Measurements from ENCODE around the gene PRR23E. TPM values are rescaled to one million over a fixed set of nuclear protein-coding genes. Genes with fewer than 3 reads are reported as not detected.

The PRR23E gene
- polyA plus RNA-seq, 1 of the 3 experiments (the other 2 are of a cell fraction) = not detected

DNA sequence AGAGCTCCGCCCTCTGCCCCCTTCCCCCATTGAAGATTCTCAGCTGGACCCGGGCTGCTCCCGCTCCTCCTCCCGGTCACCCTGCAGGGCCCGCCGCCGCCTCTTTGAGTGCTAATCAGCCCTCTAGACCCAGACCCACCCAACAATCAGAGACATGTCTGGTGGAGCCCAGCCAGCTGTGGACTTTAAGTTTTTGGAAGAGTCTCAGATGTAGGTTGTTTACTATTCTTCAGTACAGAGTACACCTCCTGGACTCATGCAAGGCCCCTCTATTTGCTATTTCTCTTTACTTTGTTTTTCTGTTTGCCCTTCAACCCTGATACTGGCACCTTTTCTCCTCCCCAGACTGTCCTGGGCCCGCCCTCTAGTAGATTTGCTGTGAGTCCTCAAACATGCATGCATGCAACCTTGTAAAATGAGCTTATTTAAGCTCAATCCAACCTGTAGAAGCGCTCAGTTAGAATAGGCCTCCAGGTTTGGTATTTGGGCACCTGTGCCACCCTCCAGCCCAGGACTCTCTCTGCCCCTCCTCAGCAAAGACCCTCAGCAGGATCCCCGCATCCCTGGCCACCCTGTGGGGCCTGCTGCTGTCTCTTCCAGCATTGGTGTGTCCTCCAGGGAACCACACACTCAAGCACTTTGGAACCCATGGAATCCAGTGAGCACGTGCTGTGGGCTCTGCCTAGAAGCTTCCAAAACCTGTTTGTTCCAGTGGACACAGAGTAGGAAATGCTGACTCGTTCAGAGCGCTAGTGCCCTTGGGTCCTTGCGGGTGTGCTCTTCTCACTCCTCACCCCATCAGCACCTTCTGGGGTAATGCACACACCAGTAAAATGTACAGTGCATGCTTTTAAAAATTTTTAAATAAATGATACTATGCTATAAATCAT is 4.6 kb downstream of the PRR23E start:
- no peaks in the 10 kb centered on the region for H3K36me3 ChIP-seq (replicated peaks in 1 of 2; ENCODE audit: control insufficient read depth in 1 of 2, insufficient read depth in 2 of 2, low read length in 1 of 2)
- no peak overlapping the region for H2AFZ ChIP-seq (ENCODE audit: low read depth)
- TF ChIP-seq NFIC (IDR thresholded peaks at IDR 0.05; ENCODE audit: borderline replicate concordance) (no peak), RAD21 (IDR thresholded peaks at IDR 0.05; ENCODE audit: low read length) (no peak), FOXJ3 (CRISPR knock-in tag; IDR thresholded peaks at IDR 0.05) (no peak), TEAD4 (IDR thresholded peaks at IDR 0.05; ENCODE audit: borderline replicate concordance, insufficient read depth) (no peak), TCF12 (IDR thresholded peaks at IDR 0.05) (no peak), FOSL2 (IDR thresholded peaks at IDR 0.05; ENCODE audit: borderline replicate concordance, low read depth) (no peak), EZH2phosphoT487 (IDR thresholded peaks at IDR 0.05; ENCODE audit: borderline replicate concordance, low read depth) (no peak), MEF2A (IDR thresholded peaks at IDR 0.05; ENCODE audit: borderline replicate concordance, low read depth) (no peak), RXRA (IDR thresholded peaks at IDR 0.05; ENCODE audit: borderline replicate concordance, low read depth) (no peak), EP300 (IDR thresholded peaks at IDR 0.05; ENCODE audit: borderline replicate concordance in 1 of 2, low read depth in 1 of 2, low read length in 1 of 2) (no peak)
- TF ChIP-seq, protein P1, sequence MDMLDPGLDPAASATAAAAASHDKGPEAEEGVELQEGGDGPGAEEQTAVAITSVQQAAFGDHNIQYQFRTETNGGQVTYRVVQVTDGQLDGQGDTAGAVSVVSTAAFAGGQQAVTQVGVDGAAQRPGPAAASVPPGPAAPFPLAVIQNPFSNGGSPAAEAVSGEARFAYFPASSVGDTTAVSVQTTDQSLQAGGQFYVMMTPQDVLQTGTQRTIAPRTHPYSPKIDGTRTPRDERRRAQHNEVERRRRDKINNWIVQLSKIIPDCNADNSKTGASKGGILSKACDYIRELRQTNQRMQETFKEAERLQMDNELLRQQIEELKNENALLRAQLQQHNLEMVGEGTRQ (IDR thresholded peaks at IDR 0.05; ENCODE audit: borderline replicate concordance, low read depth, low read length) = no peak
- TF ChIP-seq, protein P2, sequence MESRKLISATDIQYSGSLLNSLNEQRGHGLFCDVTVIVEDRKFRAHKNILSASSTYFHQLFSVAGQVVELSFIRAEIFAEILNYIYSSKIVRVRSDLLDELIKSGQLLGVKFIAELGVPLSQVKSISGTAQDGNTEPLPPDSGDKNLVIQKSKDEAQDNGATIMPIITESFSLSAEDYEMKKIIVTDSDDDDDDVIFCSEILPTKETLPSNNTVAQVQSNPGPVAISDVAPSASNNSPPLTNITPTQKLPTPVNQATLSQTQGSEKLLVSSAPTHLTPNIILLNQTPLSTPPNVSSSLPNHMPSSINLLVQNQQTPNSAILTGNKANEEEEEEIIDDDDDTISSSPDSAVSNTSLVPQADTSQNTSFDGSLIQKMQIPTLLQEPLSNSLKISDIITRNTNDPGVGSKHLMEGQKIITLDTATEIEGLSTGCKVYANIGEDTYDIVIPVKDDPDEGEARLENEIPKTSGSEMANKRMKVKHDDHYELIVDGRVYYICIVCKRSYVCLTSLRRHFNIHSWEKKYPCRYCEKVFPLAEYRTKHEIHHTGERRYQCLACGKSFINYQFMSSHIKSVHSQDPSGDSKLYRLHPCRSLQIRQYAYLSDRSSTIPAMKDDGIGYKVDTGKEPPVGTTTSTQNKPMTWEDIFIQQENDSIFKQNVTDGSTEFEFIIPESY (IDR thresholded peaks at IDR 0.05; ENCODE audit: borderline replicate concordance, low read depth) = no peak

DNA sequence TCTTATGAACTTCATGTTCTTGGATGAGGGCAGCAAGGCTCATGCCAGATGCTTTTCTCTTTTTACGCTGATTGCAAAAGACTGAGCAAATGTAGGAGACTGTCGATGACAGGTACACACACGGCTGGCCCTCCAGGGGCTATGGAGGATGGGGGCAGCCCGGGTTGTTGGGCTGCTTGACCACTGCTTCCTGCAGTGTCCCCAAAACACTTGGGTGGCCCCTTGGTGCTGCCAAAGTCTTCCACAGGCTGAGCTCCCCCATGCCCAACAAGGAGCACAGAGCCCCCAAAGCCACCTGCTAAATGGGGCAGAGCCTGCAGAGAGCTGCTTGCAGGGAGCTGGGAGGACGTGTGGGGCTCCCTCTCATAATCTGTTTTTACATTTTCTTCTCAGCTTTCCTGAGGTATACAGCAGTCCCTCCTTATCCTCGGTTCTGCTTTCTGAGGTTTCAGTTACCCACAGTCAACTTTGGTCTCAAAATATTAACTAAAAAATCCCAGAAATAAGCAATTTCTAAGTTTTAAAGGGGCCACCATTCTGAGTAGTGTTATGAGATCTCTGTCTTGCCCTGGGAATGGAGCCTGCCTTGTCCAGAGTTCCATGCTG is 7.3 kb downstream of the PRR23E start:
- no peak overlapping the region for H2AFZ ChIP-seq (ENCODE audit: low read depth)
- no peak overlapping the region for H3K27ac ChIP-seq (ENCODE audit: low read depth in 2 of 2, low read length in 1 of 2)
- peaks cover 3% of the 10 kb centered on the region; the same call in 1 of the 2 replicates for H3K9me3 ChIP-seq
- no peaks in the 10 kb centered on the region for H3K79me2 ChIP-seq (ENCODE audit: insufficient read depth)
- ChIA-PET POLR2A (no interaction called here), CTCF (no interaction called here)
- DNase-seq = no peak
- H3K36me3 ChIP-seq (replicated peaks in 1 of 2; ENCODE audit: control insufficient read depth in 1 of 2, insufficient read depth in 2 of 2, low read length in 1 of 2) = no peaks in the 10 kb centered on the region
- no peak overlapping the region for H3K4me2 ChIP-seq
- WGBS (ENCODE audit: low lambda C conversion rate) = 48% methylated on average over 6 of the region's 6 CpGs
- TF ChIP-seq, protein P3, sequence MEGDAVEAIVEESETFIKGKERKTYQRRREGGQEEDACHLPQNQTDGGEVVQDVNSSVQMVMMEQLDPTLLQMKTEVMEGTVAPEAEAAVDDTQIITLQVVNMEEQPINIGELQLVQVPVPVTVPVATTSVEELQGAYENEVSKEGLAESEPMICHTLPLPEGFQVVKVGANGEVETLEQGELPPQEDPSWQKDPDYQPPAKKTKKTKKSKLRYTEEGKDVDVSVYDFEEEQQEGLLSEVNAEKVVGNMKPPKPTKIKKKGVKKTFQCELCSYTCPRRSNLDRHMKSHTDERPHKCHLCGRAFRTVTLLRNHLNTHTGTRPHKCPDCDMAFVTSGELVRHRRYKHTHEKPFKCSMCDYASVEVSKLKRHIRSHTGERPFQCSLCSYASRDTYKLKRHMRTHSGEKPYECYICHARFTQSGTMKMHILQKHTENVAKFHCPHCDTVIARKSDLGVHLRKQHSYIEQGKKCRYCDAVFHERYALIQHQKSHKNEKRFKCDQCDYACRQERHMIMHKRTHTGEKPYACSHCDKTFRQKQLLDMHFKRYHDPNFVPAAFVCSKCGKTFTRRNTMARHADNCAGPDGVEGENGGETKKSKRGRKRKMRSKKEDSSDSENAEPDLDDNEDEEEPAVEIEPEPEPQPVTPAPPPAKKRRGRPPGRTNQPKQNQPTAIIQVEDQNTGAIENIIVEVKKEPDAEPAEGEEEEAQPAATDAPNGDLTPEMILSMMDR (IDR thresholded peaks at IDR 0.05) = no peak
- TF ChIP-seq EP300 (IDR thresholded peaks at IDR 0.05; ENCODE audit: borderline replicate concordance in 1 of 2, low read depth in 1 of 2, low read length in 1 of 2) = no peak
- no peak for TF ChIP-seq TCF12 (IDR thresholded peaks at IDR 0.05)
- TF ChIP-seq, protein P4, sequence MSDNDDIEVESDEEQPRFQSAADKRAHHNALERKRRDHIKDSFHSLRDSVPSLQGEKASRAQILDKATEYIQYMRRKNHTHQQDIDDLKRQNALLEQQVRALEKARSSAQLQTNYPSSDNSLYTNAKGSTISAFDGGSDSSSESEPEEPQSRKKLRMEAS (IDR thresholded peaks at IDR 0.05; ENCODE audit: low read depth) = no peak
- TF ChIP-seq GATA2 (CRISPR knock-in tag; IDR thresholded peaks at IDR 0.05) = no peak
- TF ChIP-seq, protein P5, sequence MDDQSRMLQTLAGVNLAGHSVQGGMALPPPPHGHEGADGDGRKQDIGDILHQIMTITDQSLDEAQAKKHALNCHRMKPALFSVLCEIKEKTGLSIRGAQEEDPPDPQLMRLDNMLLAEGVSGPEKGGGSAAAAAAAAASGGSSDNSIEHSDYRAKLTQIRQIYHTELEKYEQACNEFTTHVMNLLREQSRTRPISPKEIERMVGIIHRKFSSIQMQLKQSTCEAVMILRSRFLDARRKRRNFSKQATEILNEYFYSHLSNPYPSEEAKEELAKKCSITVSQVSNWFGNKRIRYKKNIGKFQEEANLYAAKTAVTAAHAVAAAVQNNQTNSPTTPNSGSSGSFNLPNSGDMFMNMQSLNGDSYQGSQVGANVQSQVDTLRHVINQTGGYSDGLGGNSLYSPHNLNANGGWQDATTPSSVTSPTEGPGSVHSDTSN (IDR thresholded peaks at IDR 0.05) = no peak
- TF ChIP-seq RXRA (IDR thresholded peaks at IDR 0.05; ENCODE audit: borderline replicate concordance, low read depth) = no peak
- TF ChIP-seq, protein P6, sequence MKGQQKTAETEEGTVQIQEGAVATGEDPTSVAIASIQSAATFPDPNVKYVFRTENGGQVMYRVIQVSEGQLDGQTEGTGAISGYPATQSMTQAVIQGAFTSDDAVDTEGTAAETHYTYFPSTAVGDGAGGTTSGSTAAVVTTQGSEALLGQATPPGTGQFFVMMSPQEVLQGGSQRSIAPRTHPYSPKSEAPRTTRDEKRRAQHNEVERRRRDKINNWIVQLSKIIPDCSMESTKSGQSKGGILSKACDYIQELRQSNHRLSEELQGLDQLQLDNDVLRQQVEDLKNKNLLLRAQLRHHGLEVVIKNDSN (IDR thresholded peaks at IDR 0.05; ENCODE audit: borderline replicate concordance, low read depth) = no peak
- no peaks in the 10 kb centered on the region for H3K4me1 ChIP-seq (ENCODE audit: control insufficient read depth in 1 of 2, insufficient read depth in 2 of 2, low read depth in 1 of 2, low read length in 1 of 2)
- no peak overlapping the region for H3K9ac ChIP-seq
- H3F3A ChIP-seq (replicated peaks; ENCODE audit: insufficient read depth) = peaks cover 4% of the 10 kb centered on the region
- no peaks in the 10 kb centered on the region; the same call in 1 of the 2 replicates for H3K27me3 ChIP-seq (ENCODE audit: insufficient read depth)
- H3K4me3 ChIP-seq (ENCODE audit: low read depth in 2 of 2, low read length in 1 of 2) = no peak overlapping the region
- no peaks in the 10 kb centered on the region for H3K9me2 ChIP-seq
- no peaks in the 10 kb centered on the region for H4K20me1 ChIP-seq (ENCODE audit: insufficient read depth)

More for the DNA sequence above, 4.6 kb downstream of the PRR23E start:
- CTCF ChIA-PET = no interaction called here
- POLR2A ChIA-PET = no interaction called here
- WGBS (ENCODE audit: low lambda C conversion rate) = 75% methylated on average over 8 of the region's 14 CpGs
- Histone ChIP-seq H3K79me2 (ENCODE audit: insufficient read depth) (no peaks in the 10 kb centered on the region), H3K4me3 (ENCODE audit: low read depth in 2 of 2, low read length in 1 of 2) (no peak overlapping the region), H3F3A (replicated peaks; ENCODE audit: insufficient read depth) (no peaks in the 10 kb centered on the region), H3K9ac (no peak overlapping the region), H3K9me2 (no peaks in the 10 kb centered on the region), H3K9me3 (no peaks in the 10 kb centered on the region; the same call in 1 of the 2 replicates), H4K20me1 (ENCODE audit: insufficient read depth) (no peaks in the 10 kb centered on the region), H3K27ac (ENCODE audit: low read depth in 2 of 2, low read length in 1 of 2) (no peak overlapping the region), H3K27me3 (ENCODE audit: insufficient read depth) (no peaks in the 10 kb centered on the region; the same call in 1 of the 2 replicates), H3K4me2 (no peak overlapping the region), H3K4me1 (ENCODE audit: control insufficient read depth in 1 of 2, insufficient read depth in 2 of 2, low read depth in 1 of 2, low read length in 1 of 2) (peaks cover 0 to 4% of the 10 kb centered on the region in 2 experiments; a peak in 1 of 4 replicates)
- no peak for DNase-seq

Data from SK-N-SH (cell line).